GM12875 (cell line): Measurements from ENCODE around the gene DTWD2.
"Not testable (repeated sequence)": the region's sequence is repeated elsewhere in the genome, so short reads cannot be mapped to it uniquely, and the experiment has no call there.

ENCODE experiments used
- H3K4me3 ChIP-seq: one replicate; pipeline ENCODE4 v1.5.1; 2011; ENCODE audit warnings: low read depth, low read length, control low read depth
- CTCF ChIP-seq: IDR thresholded peaks from 2 replicates; pipeline ENCODE4 v1.5.1; 2011; ENCODE audit warnings: low read depth, mild to moderate bottlenecking, control low read depth, inconsistent platforms, low read length, moderate library complexity, borderline replicate concordance; ENCODE audit not compliant: insufficient read depth

DTWD2 gene

GRCh38 chr5:118963169-118963568, 25.2 kb downstream of the DTWD2 start:
- H3K4me3 ChIP-seq, result no peak overlapping the region
- no peak for TF ChIP-seq CTCF

- H3K4me3 ChIP-seq, result no peak overlapping the region
- no peak for TF ChIP-seq CTCF
These were observed 27.8 kb downstream of the DTWD2 start for GRCh38 chr5:118960557-118960956.

- no peak for TF ChIP-seq CTCF
These were observed 31.6 kb downstream of the DTWD2 start for GRCh38 chr5:118956727-118957126.

GRCh38 chr5:118953652-118954005, 34.7 kb downstream of the DTWD2 start:
- no peak for TF ChIP-seq CTCF
- no peak overlapping the region for H3K4me3 ChIP-seq

More at GRCh38 chr5:118956727-118957126, 31.6 kb downstream of the DTWD2 start:
- no peak overlapping the region for H3K4me3 ChIP-seq

- TF ChIP-seq CTCF, result no peak
- no peak overlapping the region for H3K4me3 ChIP-seq
These were observed 35.2 kb downstream of the DTWD2 start for GRCh38 chr5:118952992-118953651.

GRCh38 chr5:118952306-118952705, 36.0 kb downstream of the DTWD2 start:
- H3K4me3 ChIP-seq, result not testable (repeated sequence)

GRCh38 chr5:118950354-118950753, 38.0 kb downstream of the DTWD2 start:
- H3K4me3 ChIP-seq, result not testable (repeated sequence)

GRCh38 chr5:118946138-118946800, 42.1 kb downstream of the DTWD2 start:
- no peak for TF ChIP-seq CTCF
- H3K4me3 ChIP-seq, result no peak overlapping the region
